HUDEP-2 (cell line): ENCODE data around the gene SLC4A3.

Experiments
- DNase-seq, 76 experiments: peaks; one replicate each; lab custom pipeline; 2025; ENCODE audit not compliant: unreplicated experiment in 76 of 76; lab: John Stamatoyannopoulos, UW

Gene SLC4A3

DNA sequence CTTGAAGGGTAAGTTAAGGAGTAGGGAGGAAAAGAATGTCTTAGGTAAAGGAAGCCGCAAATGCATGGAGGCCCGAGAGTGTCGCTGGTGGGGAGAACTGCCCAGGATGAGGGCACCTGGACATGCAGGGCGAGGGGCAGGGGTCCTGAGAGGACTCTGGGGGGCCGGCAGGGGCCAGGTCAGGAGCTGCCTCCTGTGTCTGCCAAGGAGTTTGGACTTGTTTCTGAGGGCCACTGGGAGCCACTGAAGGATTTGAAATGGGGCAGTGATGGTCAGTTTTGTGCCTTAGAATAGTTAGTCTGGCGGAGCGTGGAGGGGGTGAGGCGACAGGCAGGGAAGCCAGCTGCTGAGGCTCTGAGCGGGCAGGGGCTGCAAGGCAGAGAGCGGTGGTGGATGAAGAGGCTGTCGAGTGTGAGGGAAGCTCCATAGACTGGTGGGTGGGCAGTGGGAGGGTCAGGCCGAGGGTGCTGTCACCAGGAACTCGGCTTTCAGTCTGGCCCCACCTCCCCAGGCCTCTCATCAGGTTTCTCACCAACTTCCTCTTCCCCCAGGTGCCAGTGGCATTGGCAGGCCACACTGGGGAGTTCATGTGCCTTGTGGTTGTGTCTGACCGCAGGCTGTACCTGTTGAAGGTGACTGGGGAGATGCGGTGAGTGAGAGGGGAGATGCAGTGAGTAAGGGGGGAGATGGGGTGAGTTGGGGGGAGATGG lies 14.7 kb upstream of the SLC4A3 start:
- no peak for DNase-seq

DNA sequence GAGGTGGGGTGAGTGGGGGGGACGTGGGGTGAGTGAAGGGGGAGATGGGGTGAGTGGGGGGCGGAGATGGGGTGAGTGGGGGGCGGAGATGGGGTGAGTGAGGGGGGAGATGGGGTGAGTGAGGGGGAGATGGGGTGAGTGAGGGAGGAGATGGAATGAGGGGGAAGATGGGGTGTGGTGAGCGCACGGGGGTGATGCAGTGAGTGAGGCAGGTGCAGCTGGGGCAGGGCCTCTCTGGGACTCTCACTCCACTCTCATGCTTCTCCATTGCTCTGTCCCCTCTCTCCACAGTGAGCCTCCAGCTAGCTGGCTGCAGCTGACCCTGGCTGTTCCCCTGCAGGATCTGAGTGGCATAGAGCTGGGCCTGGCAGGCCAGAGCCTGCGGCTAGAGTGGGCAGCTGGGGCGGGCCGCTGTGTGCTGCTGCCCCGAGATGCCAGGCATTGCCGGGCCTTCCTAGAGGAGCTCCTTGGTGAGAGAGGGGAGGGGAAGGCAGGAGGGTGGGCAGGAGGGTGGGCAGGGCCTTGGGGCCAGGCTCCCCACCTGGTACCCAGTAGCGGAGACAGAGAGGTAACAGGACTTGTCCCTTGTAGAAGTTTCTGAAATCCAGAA lies 13.9 kb upstream of the SLC4A3 start:
- DNase-seq, result no peak

DNA sequence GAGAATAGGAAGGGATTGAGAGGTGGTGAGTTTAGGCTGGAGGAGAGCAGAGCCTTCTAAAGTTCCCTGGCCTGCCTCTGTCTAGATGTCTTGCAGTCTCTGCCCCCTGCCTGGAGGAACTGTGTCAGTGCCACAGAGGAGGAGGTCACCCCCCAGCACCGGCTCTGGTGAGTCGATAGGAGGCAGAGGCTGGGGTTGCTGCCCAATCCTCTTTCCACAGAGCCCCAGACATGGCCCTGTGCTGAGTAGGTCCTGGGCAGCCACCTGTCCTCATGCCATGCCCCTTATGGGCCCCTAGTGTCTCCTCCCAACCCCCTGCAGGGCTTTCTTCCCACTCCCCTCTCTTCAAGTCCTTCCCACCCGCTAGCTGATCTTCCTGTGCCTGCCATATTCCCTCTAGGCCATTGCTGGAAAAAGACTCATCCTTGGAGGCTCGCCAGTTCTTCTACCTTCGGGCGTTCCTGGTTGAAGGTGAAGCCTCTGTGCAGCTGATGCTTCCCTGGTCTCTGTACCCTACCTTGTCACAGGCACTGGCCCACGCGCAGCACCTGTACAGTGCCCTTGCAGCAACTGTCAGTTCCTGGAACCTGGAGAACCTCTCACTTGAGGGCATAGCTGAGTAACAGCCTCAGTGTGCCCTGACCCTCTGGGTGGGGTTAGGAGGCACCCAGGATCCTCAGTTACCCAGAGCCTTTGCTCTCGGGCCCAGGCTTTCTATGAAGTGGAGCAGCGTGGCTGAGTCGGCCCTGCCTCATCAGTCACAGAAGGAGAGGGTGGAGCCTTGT lies 13.2 kb upstream of the SLC4A3 start:
- DNase-seq, result no peak

DNA sequence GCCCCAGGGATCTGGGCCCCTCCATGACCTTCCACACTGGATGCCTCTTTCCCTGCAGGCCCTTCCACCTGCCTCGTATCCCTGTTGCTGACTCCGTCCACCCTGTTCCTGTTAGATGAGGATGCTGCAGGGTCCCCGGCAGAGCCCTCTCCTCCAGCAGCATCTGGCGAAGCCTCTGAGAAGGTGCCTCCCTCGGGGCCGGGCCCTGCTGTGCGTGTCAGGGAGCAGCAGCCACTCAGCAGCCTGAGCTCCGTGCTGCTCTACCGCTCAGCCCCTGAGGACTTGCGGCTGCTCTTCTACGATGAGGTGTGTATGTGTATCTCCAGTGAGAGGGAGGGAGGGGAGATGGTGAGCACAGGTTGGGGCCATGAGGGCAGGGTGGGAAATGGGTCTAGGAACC lies 12.4 kb upstream of the SLC4A3 start:
- no peak for DNase-seq

DNA sequence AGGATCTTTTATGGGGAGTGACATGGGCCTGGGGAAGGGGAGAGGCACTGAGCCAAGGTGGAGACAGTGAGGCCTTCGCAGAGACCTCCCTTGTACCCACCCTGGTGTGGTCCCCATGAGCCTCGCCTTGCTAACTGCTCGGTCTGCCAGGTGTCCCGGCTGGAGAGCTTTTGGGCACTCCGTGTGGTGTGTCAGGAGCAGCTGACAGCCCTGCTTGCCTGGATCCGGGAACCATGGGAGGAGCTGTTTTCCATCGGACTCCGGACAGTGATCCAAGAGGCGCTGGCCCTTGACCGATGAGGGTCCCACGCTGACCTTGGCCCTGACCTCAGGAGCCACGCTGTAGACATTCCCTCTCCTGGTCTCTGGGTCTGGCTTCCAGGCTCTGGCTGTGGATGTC lies 11.5 kb upstream of the SLC4A3 start:
- no peak for DNase-seq

DNA sequence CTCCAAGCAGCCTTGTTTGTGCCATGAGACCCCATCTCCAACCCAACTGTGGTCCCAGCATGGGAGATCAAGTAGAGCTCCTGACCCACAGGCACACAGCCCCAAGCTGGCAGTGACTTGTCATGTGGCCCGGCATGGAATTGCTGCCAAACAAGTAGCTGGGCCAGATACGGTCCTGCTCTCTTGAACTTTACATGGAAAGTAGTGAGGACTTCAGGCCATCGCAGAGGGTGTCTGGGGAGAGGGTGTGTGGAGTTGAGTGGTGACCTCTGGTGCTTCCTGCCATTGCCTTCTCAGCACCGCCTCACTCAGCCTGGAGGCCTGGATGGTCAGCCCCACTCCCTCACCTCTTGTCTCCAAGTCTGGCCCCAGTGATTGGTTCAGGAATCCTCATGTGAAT lies 10.9 kb upstream of the SLC4A3 start:
- DNase-seq, result no peak

DNA sequence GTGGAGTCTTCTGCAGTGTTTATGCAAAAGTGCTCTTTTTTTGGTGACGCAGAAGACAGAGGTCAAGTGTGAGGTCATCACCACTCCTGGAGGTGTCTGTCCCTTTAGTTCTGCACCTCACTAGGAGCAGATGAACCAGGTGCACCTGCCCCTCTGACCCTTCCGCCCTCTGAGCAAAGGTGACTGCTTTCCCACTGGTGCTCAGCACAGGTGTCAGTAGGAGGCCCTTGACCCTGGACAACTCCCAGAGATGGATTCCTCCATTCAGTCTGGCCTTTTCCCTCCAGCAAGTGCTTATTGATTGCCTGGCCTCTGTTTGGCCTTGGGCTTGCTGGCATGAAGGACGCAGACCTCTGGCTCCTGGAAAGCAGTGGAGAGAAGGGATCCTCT lies 8.7 kb upstream of the SLC4A3 start:
- no peak for DNase-seq

DNA sequence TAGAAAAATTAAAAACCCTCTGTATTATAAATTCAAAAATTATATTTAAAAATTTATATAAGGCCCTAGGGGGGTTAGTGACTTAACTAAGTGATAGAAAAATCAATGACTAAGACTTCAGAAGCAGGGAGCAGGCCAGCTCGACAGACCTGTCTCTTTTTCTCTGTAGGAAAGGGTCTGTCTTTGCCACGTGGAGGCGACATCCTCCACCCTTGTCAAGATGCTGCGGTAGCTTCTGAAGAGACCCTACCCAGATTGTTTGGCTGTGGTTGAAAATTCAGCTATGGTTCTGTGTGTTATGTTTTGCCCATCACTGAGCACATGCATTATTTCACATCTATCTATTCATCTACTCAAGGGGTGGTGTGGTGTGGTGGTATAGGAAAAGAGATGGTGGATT lies 8.2 kb upstream of the SLC4A3 start:
- no peak for DNase-seq

DNA sequence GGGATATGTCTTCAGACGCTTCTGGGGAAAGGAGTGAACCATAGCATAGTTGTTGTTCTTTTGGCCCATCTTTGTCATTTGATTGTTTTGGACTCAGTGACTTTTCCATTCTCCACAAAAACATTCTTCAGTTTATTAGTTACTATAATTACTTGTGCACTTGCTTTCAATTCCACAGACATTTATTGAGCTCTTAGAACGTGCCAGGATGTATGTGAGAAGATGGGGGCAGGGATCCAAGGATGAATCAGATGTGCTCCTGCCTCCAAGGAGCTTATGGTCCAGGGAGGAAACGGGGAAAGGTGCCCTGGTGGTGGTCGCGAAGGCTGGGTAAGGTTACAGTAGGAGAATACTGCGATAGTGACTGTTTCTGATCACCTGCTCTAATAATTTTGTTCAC lies 6.9 kb upstream of the SLC4A3 start:
- no peak for DNase-seq

DNA sequence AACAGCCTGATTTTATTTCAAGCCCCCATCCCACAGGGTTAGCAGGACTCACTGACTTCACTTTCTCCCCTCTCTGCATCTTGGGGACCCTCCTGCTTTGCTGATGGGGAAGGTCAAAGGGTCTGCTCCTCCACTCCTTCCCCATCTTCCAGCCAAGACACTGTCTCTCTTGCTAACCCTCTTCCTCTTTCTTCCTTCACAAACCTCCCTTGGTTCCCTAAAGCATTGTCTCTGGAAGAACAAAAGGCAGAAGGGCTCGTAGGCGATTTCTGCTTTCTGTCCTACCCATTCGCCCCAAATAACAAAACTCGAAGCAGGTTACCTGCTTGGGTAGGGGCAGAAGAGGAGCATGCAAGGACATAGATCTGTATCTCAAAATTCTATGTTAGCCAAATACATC lies 5.5 kb upstream of the SLC4A3 start:
- no peak for DNase-seq

DNA sequence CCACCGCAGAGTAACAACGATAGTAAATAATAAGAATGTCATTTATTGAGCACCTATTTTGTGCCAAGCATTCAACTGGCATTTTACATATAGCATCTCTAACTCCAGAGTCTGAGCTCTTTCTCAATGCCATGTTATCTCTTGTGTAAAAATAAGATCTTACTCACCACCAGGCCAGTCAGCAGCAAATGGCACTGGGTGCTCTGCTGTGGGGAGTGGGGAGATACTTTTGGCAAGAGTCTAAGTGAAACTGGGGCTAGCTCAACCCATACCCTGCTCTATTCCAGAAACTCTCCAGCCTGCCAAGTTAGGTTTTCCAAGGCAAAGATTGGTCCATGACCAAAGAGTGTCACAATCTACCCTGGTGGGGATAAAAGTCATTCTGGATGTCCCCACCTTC lies 5.0 kb upstream of the SLC4A3 start:
- no peak for DNase-seq

DNA sequence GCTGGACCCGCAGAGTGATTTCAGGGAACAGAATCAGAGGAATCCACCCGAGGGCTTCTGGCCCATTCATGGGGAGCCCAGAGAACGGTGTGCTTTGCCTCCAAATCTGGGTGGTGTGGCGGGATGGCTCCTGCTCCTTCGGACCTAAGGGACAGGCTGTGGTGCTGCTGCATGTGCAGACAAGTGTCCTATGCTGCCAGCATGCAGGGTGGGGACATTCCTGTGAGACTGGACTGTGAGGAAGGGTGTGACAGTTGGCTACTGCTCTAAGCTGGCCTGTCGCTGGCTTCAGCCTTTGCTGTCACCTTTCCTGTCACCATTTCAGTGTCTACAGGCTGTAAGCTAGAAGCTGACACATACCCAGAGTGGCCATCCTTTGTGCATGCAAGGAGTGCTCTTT lies 2.9 kb upstream of the SLC4A3 start:
- DNase-seq, result no peak

DNA sequence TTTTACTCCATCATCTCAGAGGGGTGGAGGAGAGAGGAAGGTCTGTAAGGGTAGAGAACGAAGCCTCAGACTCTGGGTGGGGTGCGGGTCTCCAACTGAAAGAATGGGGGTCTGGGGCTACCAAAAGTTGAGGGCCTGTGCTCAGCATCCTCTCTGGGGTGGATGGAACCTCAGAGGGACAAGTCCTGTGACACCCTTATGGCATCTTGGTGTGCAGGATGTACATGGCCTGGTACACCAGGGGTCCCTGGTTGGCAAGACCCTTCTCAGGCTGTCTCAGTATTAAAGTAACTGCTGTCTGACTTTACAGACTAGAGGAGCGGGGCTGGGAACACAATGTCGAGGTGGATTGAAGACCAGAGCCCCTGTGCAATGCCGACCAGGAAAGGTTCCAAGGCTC lies 2.3 kb upstream of the SLC4A3 start:
- DNase-seq, result no peak

DNA sequence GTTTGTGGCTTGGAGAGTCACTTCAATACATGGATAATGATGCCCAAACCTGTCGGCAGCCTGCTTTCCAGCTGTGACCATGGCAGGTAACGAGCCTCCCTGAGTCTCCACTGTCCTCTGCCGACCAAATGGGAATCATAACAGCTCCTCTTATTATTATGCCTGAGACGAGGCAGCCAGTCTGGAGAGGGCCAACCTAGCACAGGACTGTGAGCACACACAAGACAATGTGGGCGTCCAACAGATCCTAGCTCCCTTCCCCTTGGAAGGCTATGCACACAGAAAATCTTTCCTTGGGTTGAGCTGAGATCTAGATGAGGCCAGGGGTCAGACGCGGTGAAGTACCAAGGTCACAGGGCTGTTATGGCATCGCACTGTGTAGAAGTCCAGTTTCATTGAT lies 890 bp upstream of the SLC4A3 start:
- no peak for DNase-seq

DNA sequence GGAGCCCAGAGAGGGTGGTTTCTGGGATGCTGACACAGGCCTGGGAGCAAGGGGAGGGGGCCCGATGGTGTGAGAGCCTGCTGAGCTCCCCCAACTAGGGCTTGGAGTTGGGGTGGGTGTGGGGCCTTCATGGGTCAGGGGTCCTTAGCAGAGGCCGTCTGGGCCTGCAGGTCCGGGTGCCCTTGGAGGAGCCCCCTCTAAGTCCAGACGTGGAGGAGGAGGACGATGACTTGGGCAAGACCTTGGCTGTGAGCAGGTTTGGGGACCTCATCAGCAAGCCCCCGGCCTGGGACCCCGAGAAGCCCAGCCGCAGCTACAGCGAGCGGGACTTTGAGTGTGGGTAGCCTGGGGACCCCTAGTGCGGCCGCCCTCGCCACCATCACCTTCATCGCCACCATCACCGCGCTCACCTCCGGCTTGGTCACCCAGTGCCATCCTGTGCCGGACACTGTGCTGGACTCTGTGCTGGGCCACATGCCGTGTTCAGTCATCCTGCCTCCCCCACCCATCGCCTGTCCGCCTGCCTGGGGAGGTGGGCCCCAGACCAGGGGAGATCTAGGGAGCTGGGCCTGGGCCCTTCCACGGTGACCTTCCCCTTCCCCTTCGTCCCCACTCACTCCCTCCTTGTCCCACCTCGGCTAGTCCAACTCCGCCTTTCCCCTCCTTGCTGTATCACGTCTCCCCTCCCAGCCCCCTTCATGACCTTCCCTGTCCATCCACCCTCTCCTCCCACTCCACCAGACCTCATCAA lies 980 bp downstream of the SLC4A3 start:
- no peak for DNase-seq

DNA sequence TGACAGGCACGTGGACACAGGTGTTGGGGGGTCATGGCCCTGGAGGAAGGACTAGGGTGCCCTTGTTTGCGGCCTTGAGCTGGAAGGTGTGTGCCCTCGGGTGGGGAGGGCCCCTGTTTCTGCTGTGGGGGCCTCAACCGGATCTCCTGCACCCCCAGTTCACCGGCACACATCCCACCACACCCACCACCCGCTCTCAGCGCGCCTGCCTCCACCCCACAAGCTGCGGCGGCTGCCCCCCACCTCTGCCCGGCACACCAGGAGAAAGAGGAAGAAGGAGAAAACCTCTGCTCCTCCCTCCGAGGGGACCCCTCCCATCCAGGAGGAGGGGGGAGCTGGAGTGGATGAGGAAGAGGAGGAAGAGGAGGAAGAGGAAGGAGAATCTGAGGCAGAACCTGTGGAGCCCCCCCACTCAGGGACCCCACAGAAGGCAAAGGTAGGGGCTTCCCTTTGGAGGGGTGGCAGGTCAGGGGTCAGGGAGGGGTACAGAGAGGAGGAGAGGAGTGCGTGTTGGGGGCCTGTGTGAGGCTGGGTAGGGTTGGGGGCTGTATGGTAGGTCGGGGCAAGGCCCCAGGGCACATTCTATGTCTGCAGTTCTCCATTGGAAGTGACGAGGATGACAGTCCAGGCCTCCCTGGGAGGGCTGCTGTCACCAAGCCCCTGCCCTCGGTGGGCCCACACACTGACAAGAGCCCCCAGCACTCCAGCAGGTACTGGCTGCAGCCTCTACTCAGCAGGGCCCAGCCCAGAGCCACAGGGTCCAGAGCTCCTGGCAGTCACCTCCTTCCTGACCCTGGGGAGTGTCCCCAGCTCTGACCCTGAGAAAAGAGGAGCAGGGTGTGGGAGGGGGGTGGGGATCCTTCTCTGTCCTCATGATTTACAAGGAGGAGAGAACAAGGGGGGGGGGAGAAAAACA lies 1.8 kb downstream of the SLC4A3 start:
- no peak for DNase-seq

DNA sequence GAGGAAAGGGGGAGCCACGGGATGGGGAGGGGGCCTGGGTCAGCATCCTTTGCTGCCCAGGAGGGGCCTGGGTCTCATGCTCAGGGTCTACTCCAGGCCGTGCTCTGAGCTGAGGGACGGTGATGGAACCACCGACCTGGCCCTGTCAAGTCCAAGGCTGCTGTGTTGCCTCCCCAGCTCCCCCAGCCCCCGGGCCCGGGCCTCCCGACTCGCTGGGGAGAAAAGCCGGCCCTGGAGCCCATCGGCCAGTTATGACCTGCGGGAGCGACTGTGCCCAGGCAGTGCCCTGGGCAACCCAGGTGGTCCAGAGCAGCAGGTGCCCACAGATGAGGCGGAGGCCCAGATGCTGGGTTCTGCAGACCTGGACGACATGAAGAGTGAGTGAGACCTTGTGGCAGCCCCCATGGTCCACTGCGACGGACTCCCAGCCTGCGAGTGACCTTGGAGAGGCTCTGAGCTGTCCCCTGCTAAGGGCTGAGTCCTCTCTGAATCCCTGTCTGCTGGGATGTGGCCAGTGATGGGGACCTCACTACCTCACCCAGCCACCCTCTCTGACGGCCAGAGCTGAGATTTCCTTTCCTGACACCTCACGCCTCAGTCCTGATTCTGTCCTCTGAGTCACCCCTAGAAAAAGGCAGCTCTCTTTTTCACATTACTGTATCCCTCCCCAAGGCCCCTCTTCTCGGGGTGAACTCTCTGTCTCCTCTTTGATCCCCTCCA lies 2.7 kb downstream of the SLC4A3 start:
- DNase-seq, result no peak

DNA sequence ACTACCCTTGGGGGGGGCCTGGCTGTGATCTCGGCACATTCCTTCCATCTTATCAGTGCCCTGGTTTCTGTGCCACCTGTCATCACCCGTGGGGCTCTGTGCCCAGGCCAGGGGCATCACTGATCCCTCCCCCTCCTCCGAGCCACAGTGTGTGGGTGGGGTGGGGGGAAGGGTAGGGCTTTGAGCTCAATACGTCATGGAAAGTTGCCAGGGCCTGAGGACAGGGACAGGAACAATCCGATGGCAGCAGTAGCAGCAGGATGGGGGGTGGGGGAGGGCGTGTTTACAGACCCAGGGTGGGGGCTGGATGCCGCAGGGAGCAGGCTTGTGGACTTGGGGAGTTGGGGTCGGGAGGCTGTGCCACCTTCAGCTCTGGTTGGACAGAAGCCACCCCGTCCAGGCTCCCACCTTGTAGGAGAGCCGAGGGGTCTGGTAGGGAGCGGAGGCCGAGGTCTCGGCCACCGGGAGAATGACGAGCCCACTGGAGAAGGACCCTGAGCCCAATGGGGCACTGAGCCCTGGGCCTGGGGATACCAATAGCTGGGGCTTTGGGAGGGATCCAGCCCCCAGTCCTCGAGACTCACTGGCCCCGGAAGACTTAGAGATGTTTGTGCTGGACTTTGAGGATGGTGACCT lies 3.5 kb downstream of the SLC4A3 start:
- DNase-seq, result peak in 1 of 76 experiments; percentile 8

DNA sequence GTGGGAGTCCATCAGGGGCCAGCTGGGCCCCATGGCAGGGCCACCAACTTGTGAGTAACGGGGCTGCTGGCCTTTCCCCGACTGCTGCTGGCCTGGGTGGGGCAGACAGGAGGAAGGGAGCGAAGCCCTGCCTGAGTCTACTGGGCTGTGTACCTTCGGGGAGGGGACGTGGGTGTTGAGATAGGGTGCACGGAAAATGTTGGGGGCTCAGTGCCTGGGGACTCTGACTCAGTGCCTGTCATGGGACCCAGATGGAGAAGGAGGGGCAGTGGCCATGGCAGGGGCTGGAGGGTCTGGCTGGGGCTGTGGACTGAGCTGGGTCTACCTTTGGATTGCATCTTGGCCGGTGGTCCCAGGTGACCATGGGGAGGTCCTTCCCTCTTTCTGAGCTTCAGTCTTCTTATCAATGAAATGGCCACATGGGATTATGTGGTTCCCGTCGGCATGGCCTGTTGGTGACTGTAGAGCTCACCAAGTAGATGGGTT lies 4.0 kb downstream of the SLC4A3 start:
- no peak for DNase-seq
